Sigmoid colon (tissue), 3 donors: ENCODE results near the gene ADCK2.

Experiments used
- POLR2A ChIP-seq, 2 donors: fragments of 450-650 bp; IDR thresholded peaks; one replicate each; pipeline ENCODE4 v1.6.1; 2016; ENCODE audit warnings: antibody characterized with exemption in 2 of 2, mild to moderate bottlenecking in 2 of 2, moderate library complexity in 2 of 2
- TF ChIP-seq, protein P1 (sequence below), 4 experiments: fragments of 450-650 bp in 3 of 4; fragments of 200-600 bp in 1 of 4; IDR thresholded peaks; one replicate each; pipeline ENCODE4 v1.5.1; 2016 to 2019; ENCODE audit warnings: antibody characterized with exemption in 4 of 4, mild to moderate bottlenecking in 3 of 4, moderate library complexity in 2 of 4

GRCh38 chr7:140723574-140723973 is 50.8 kb downstream of the ADCK2 start:
- TF ChIP-seq, protein P1, sequence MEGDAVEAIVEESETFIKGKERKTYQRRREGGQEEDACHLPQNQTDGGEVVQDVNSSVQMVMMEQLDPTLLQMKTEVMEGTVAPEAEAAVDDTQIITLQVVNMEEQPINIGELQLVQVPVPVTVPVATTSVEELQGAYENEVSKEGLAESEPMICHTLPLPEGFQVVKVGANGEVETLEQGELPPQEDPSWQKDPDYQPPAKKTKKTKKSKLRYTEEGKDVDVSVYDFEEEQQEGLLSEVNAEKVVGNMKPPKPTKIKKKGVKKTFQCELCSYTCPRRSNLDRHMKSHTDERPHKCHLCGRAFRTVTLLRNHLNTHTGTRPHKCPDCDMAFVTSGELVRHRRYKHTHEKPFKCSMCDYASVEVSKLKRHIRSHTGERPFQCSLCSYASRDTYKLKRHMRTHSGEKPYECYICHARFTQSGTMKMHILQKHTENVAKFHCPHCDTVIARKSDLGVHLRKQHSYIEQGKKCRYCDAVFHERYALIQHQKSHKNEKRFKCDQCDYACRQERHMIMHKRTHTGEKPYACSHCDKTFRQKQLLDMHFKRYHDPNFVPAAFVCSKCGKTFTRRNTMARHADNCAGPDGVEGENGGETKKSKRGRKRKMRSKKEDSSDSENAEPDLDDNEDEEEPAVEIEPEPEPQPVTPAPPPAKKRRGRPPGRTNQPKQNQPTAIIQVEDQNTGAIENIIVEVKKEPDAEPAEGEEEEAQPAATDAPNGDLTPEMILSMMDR (IDR thresholded peaks at IDR 0.05): no peak
- no peak for TF ChIP-seq POLR2A (IDR thresholded peaks at IDR 0.05)
